Astrocyte (in vitro differentiated cells and primary cell): ENCODE data around the gene HMHB1. TPM values are rescaled to one million over a fixed set of nuclear protein-coding genes. Genes with fewer than 3 reads are reported as not detected.

Experiments used
- DNase-seq: peaks from one replicate; pipeline ENCODE4 v3.0.0-alpha.2; 2010; ENCODE audit warnings: low read depth
- FAIRE-seq: peaks from 2 replicates; lab custom pipeline; 2011; peaks lifted over from hg19 to GRCh38; lab: Jason Lieb, UNC
- H2AFZ ChIP-seq: 2 replicates; pipeline ENCODE4 v1.6.0; 2012; ENCODE audit warnings: low read depth, low read length, inconsistent platforms
- H3K27ac ChIP-seq: 2 replicates; pipeline ENCODE4 v1.5.1; 2011; ENCODE audit warnings: low read depth, low read length, inconsistent platforms
- H3K27me3 ChIP-seq: 2 replicates; pipeline ENCODE4 v1.6.0; 2011; ENCODE audit warnings: low read length, inconsistent platforms; ENCODE audit not compliant: insufficient read depth
- H3K36me3 ChIP-seq: 2 replicates; pipeline ENCODE4 v1.5.1; 2011; ENCODE audit warnings: low read length, inconsistent platforms; ENCODE audit not compliant: insufficient read depth
- H3K4me1 ChIP-seq: 2 replicates; pipeline ENCODE4 v1.5.1; 2011; ENCODE audit warnings: low read length, inconsistent platforms; ENCODE audit not compliant: insufficient read depth
- H3K4me2 ChIP-seq: 2 replicates; pipeline ENCODE4 v1.6.0; 2012; ENCODE audit warnings: low read length, inconsistent platforms
- H3K4me3 ChIP-seq: 2 replicates; pipeline ENCODE4 v1.5.1; 2011; ENCODE audit warnings: low read depth, mild to moderate bottlenecking, low read length, inconsistent platforms; ENCODE audit not compliant: insufficient read depth
- H3K79me2 ChIP-seq: 2 replicates; pipeline ENCODE4 v1.6.0; 2012; ENCODE audit warnings: mild to moderate bottlenecking, low read length, inconsistent platforms; ENCODE audit not compliant: insufficient read depth
- H3K9ac ChIP-seq: 2 replicates; pipeline ENCODE4 v1.6.0; 2012; ENCODE audit warnings: mild to moderate bottlenecking, low read length, inconsistent platforms
- H3K9me3 ChIP-seq: 2 replicates; pipeline ENCODE4 v1.5.1; 2012; ENCODE audit warnings: low read depth, mild to moderate bottlenecking, low read length, inconsistent platforms; ENCODE audit not compliant: insufficient read depth
- H4K20me1 ChIP-seq: 2 replicates; pipeline ENCODE4 v1.6.0; 2012; ENCODE audit warnings: low read length, inconsistent platforms; ENCODE audit not compliant: insufficient read depth
- H3K27ac Mint-ChIP-seq: one replicate; pipeline ENCODE4 v1.8.0; 2021; ENCODE audit warnings: mild to moderate bottlenecking, mixed read lengths; ENCODE audit not compliant: unreplicated experiment
- H3K27me3 Mint-ChIP-seq: one replicate; pipeline ENCODE4 v1.8.0; 2021; ENCODE audit warnings: low read depth, mixed read lengths; ENCODE audit not compliant: unreplicated experiment
- H3K36me3 Mint-ChIP-seq: one replicate; pipeline ENCODE4 v1.8.0; 2021; ENCODE audit warnings: low read depth, mixed read lengths; ENCODE audit not compliant: unreplicated experiment
- H3K4me1 Mint-ChIP-seq: one replicate; pipeline ENCODE4 v1.8.0; 2021; ENCODE audit warnings: low read depth, mixed read lengths; ENCODE audit not compliant: unreplicated experiment
- H3K4me3 Mint-ChIP-seq: one replicate; pipeline ENCODE4 v1.8.0; 2021; ENCODE audit warnings: mild to moderate bottlenecking, moderate library complexity, mixed read lengths; ENCODE audit not compliant: unreplicated experiment
- H3K9me3 Mint-ChIP-seq: one replicate; pipeline ENCODE4 v1.8.0; 2021; ENCODE audit warnings: mild to moderate bottlenecking, mixed read lengths; ENCODE audit not compliant: unreplicated experiment
- CTCF ChIP-seq: IDR thresholded peaks from 2 replicates; pipeline ENCODE4 v1.5.1; 2011; ENCODE audit warnings: low read depth, mild to moderate bottlenecking, inconsistent platforms, low read length, moderate library complexity; ENCODE audit not compliant: insufficient read depth
- EZH2 ChIP-seq: IDR thresholded peaks from 2 replicates; pipeline ENCODE4 v1.6.1; 2012; ENCODE audit warnings: mild to moderate bottlenecking, low read length, inconsistent platforms; ENCODE audit not compliant: insufficient read depth
- total RNA-seq: library from RNA; stranded (reverse); gene quantifications from 2 replicates; pipeline ENCODE4 v1.2.1, GENCODE V29; 2021

Gene HMHB1
- total RNA-seq, 1 donor from 2014 or later, result not detected

- no peaks in the 10 kb centered on the region for H3K36me3 ChIP-seq
- Mint-ChIP-seq H3K4me3 (no peak overlapping the region), H3K27ac (no peak overlapping the region), H3K9me3 (no peaks in the 10 kb centered on the region), H3K4me1 (peaks cover 22% of the 10 kb centered on the region), H3K27me3 (no peaks in the 10 kb centered on the region), H3K36me3 (no peaks in the 10 kb centered on the region)
- no peak overlapping the region for H3K9ac ChIP-seq
- H4K20me1 ChIP-seq, result no peaks in the 10 kb centered on the region
- no peak for TF ChIP-seq CTCF
- TF ChIP-seq EZH2, result no peak
- H2AFZ ChIP-seq, result no peak overlapping the region
- no peaks in the 10 kb centered on the region for H3K27me3 ChIP-seq
- FAIRE-seq (no peak), DNase-seq (no peak)
- no peak overlapping the region for H3K27ac ChIP-seq
- no peaks in the 10 kb centered on the region for H3K79me2 ChIP-seq
- H3K4me1 ChIP-seq, result peaks cover 2% of the 10 kb centered on the region
- H3K4me3 ChIP-seq, result no peak overlapping the region
- H3K9me3 ChIP-seq, result no peaks in the 10 kb centered on the region
- no peak overlapping the region for H3K4me2 ChIP-seq
These were observed 40.4 kb upstream of the HMHB1 start for GRCh38 chr5:143771602-143772001.

GRCh38 chr5:143772621-143773020 is 39.3 kb upstream of the HMHB1 start:
- Mint-ChIP-seq H3K4me3 (no peak overlapping the region), H3K27ac (no peak overlapping the region), H3K36me3 (no peaks in the 10 kb centered on the region), H3K27me3 (no peaks in the 10 kb centered on the region), H3K9me3 (peaks cover 2% of the 10 kb centered on the region), H3K4me1 (peaks cover 22% of the 10 kb centered on the region)
- TF ChIP-seq EZH2 (no peak), CTCF (no peak)
- Histone ChIP-seq H3K27me3 (no peaks in the 10 kb centered on the region), H2AFZ (no peak overlapping the region), H3K36me3 (no peaks in the 10 kb centered on the region), H3K9ac (no peak overlapping the region), H4K20me1 (no peaks in the 10 kb centered on the region), H3K27ac (no peak overlapping the region), H3K4me2 (no peak overlapping the region), H3K4me1 (peaks cover 2% of the 10 kb centered on the region), H3K9me3 (no peaks in the 10 kb centered on the region), H3K4me3 (no peak overlapping the region), H3K79me2 (no peaks in the 10 kb centered on the region)
- FAIRE-seq (no peak), DNase-seq (no peak)

DNA sequence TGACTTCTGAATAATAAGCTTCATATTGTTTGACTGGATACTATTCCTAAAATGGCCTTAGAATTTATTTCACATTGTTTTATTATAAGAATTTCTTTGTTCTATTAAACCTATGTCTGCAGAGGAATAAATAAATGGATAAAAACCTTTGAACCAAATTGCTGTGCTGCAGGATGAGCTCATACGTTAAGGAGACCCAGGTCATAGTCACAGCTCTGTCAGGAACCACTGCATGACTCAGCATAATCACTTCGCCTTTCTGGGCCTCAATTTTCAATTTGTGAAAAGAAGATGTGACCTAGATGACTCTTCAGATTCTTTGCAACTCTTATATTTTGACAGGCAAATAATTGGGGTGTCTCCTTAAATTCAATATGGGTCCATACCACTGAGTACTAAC is 36.7 kb upstream of the HMHB1 start:
- Histone ChIP-seq H3K27me3 (no peaks in the 10 kb centered on the region), H2AFZ (peak overlapping the region; percentile 20), H3K79me2 (no peaks in the 10 kb centered on the region), H3K27ac (no peak overlapping the region), H4K20me1 (no peaks in the 10 kb centered on the region), H3K4me1 (peaks cover 2% of the 10 kb centered on the region), H3K4me3 (no peak overlapping the region), H3K4me2 (no peak overlapping the region), H3K36me3 (no peaks in the 10 kb centered on the region), H3K9ac (no peak overlapping the region), H3K9me3 (no peaks in the 10 kb centered on the region)
- Mint-ChIP-seq H3K36me3 (no peaks in the 10 kb centered on the region), H3K4me1 (peaks cover 22% of the 10 kb centered on the region), H3K9me3 (peaks cover 2% of the 10 kb centered on the region), H3K27ac (peak overlapping the region; percentile 36), H3K27me3 (no peaks in the 10 kb centered on the region), H3K4me3 (no peak overlapping the region)
- FAIRE-seq (no peak), DNase-seq (peak; percentile 63)
- TF ChIP-seq CTCF (no peak), EZH2 (no peak)
